Measurements from ENCODE around the gene PIK3R1. TPM values are rescaled to one million over a fixed set of nuclear protein-coding genes. Genes with fewer than 3 reads are reported as not detected.

The PIK3R1 gene
- total RNA-seq, 1 experiment from 2014 or later = 1.7 TPM

GRCh38 chr5:68265347-68265746 lies 49.8 kb downstream of the PIK3R1 start:
- Histone ChIP-seq H3K79me2 (ENCODE audit: low read length) (no peaks in the 10 kb centered on the region), H3K9ac (ENCODE audit: low read length) (no peak overlapping the region), H3K4me2 (ENCODE audit: low read length) (no peak overlapping the region), H3K4me3 (ENCODE audit: low read length) (no peak overlapping the region), H2AFZ (ENCODE audit: low read length) (no peak overlapping the region), H3K36me3 (ENCODE audit: low read depth, low read length) (no peaks in the 10 kb centered on the region), H3K4me1 (ENCODE audit: insufficient read depth, low read length) (no peaks in the 10 kb centered on the region), H3K27ac (ENCODE audit: low read length) (no peak overlapping the region), H4K20me1 (ENCODE audit: low read length) (no peaks in the 10 kb centered on the region), H3K9me2 (replicated peaks; ENCODE audit: low read length) (no peaks in the 10 kb centered on the region), H3K9me3 (ENCODE audit: low read length) (no peaks in the 10 kb centered on the region), H3F3A (ENCODE audit: low read length, unreplicated experiment) (no peaks in the 10 kb centered on the region), H3K27me3 (ENCODE audit: low read length) (no peaks in the 10 kb centered on the region)
- DNase-seq (no peak), ATAC-seq (no peak)
- intact Hi-C loops (cut with micrococcal nuclease) = no loop called here
- TF ChIP-seq, protein P1, sequence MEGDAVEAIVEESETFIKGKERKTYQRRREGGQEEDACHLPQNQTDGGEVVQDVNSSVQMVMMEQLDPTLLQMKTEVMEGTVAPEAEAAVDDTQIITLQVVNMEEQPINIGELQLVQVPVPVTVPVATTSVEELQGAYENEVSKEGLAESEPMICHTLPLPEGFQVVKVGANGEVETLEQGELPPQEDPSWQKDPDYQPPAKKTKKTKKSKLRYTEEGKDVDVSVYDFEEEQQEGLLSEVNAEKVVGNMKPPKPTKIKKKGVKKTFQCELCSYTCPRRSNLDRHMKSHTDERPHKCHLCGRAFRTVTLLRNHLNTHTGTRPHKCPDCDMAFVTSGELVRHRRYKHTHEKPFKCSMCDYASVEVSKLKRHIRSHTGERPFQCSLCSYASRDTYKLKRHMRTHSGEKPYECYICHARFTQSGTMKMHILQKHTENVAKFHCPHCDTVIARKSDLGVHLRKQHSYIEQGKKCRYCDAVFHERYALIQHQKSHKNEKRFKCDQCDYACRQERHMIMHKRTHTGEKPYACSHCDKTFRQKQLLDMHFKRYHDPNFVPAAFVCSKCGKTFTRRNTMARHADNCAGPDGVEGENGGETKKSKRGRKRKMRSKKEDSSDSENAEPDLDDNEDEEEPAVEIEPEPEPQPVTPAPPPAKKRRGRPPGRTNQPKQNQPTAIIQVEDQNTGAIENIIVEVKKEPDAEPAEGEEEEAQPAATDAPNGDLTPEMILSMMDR (conservative IDR thresholded peaks at IDR 0.05; ENCODE audit: low read depth, low read length) = no peak
- TF ChIP-seq EZH2 (IDR thresholded peaks at IDR 0.05; ENCODE audit: low read length, unreplicated experiment) (no peak), EZH2phosphoT487 (IDR thresholded peaks at IDR 0.05; ENCODE audit: borderline replicate concordance, low read length) (no peak)
- no TSS peak for BruUV-seq (replicated peaks)
- ChIA-PET CTCF (no interaction called here), POLR2A (ENCODE audit: unreplicated experiment) (no interaction called here)

DNA sequence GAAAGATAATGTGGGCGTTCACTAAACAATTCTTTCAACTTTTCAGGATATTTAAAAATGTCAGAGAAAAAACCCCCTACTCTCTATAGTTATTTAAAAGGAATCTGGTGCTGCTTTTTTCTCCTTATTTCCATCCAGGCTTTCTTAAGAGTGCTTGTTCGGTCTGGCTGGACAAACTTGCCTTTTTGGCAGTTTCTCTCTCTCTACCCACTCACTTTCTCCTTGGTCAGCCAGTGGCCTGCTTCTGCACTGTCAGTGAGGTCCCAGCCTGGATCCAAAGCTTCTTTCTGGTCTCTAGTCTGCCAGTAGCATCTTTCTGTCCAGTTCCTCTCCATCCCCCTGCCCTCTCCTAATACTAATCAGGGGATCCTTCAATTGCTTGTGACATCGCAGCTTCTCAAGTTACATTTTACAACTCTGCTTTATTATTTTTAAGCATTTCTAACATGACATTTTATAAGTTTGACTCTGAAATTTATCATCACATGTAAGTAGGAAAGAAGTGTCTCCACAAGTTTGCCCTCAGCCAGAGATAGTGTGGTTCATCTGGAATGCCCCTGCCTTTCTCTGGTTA lies 50.4 kb downstream of the PIK3R1 start:
- Histone ChIP-seq H3K9me2 (replicated peaks; ENCODE audit: low read length) (no peaks in the 10 kb centered on the region), H3K9ac (ENCODE audit: low read length) (no peak overlapping the region), H3K36me3 (ENCODE audit: low read depth, low read length) (no peaks in the 10 kb centered on the region), H3K27ac (ENCODE audit: low read length) (no peak overlapping the region), H3K9me3 (ENCODE audit: low read length) (no peaks in the 10 kb centered on the region), H3K79me2 (ENCODE audit: low read length) (no peaks in the 10 kb centered on the region), H3K4me2 (ENCODE audit: low read length) (no peak overlapping the region), H2AFZ (ENCODE audit: low read length) (no peak overlapping the region), H4K20me1 (ENCODE audit: low read length) (no peaks in the 10 kb centered on the region), H3F3A (ENCODE audit: low read length, unreplicated experiment) (no peaks in the 10 kb centered on the region), H3K27me3 (ENCODE audit: low read length) (no peaks in the 10 kb centered on the region), H3K4me3 (ENCODE audit: low read length) (no peak overlapping the region), H3K4me1 (ENCODE audit: insufficient read depth, low read length) (no peaks in the 10 kb centered on the region)
- ChIA-PET CTCF (no interaction called here), POLR2A (ENCODE audit: unreplicated experiment) (no interaction called here)
- intact Hi-C loops (cut with micrococcal nuclease) = no loop called here
- no TSS peak for BruUV-seq (replicated peaks)
- TF ChIP-seq EZH2 (IDR thresholded peaks at IDR 0.05; ENCODE audit: low read length, unreplicated experiment) (no peak), EZH2phosphoT487 (IDR thresholded peaks at IDR 0.05; ENCODE audit: borderline replicate concordance, low read length) (no peak)
- TF ChIP-seq, protein P1 (conservative IDR thresholded peaks at IDR 0.05; ENCODE audit: low read depth, low read length) = no peak
- no peak for ATAC-seq
- DNase-seq = no peak

DNA sequence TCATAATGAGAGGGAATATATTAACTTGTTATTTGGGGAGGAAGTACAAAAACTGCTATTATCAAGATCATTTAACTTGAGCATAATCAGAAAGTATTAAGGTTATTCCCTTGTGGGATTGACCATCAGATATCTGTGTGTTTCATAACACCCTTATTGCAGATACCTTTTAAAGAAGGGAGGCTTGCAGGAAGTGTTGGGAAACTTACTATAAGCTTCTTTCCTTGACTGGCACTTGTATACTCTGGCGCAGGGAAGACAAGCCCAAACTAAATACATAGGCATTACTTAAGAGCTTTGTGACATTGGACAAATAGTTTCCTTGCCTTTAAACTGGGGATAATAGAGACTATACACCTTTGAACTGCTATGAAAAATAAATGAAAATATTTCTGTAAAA lies 50.9 kb downstream of the PIK3R1 start:
- no peaks in the 10 kb centered on the region for H3K27me3 ChIP-seq (ENCODE audit: low read length)
- intact Hi-C loops (cut with micrococcal nuclease) = no loop called here
- no peak overlapping the region for H3K4me2 ChIP-seq (ENCODE audit: low read length)
- CTCF ChIA-PET = no interaction called here
- no peak overlapping the region for H3K27ac ChIP-seq (ENCODE audit: low read length)
- POLR2A ChIA-PET (ENCODE audit: unreplicated experiment) = no interaction called here
- BruUV-seq (replicated peaks) = no TSS peak
- H3K36me3 ChIP-seq (ENCODE audit: low read depth, low read length) = no peaks in the 10 kb centered on the region
- ATAC-seq (no peak), DNase-seq (no peak)
- no peaks in the 10 kb centered on the region for H3K4me1 ChIP-seq (ENCODE audit: insufficient read depth, low read length)
- no peak overlapping the region for H3K4me3 ChIP-seq (ENCODE audit: low read length)
- H3F3A ChIP-seq (ENCODE audit: low read length, unreplicated experiment) = no peaks in the 10 kb centered on the region
- no peaks in the 10 kb centered on the region for H3K79me2 ChIP-seq (ENCODE audit: low read length)
- no peak overlapping the region for H2AFZ ChIP-seq (ENCODE audit: low read length)
- no peaks in the 10 kb centered on the region for H3K9me3 ChIP-seq (ENCODE audit: low read length)
- TF ChIP-seq, protein P1 (conservative IDR thresholded peaks at IDR 0.05; ENCODE audit: low read depth, low read length) = no peak
- no peak for TF ChIP-seq EZH2phosphoT487 (IDR thresholded peaks at IDR 0.05; ENCODE audit: borderline replicate concordance, low read length)
- no peak for TF ChIP-seq EZH2 (IDR thresholded peaks at IDR 0.05; ENCODE audit: low read length, unreplicated experiment)
- no peaks in the 10 kb centered on the region for H3K9me2 ChIP-seq (replicated peaks; ENCODE audit: low read length)
- H4K20me1 ChIP-seq (ENCODE audit: low read length) = no peaks in the 10 kb centered on the region
- H3K9ac ChIP-seq (ENCODE audit: low read length) = no peak overlapping the region

Measured in PC-3 (cell line).